Measurements from ENCODE around the gene ADSL. TPM values are rescaled to one million over a fixed set of nuclear protein-coding genes. Genes with fewer than 3 reads are reported as not detected.
A peak's percentile ranks its signal among the peaks of the same experiment; 100 is the strongest.

Gene ADSL
- total RNA-seq, 1 donor from 2014 or later, result 83.4 TPM

DNA sequence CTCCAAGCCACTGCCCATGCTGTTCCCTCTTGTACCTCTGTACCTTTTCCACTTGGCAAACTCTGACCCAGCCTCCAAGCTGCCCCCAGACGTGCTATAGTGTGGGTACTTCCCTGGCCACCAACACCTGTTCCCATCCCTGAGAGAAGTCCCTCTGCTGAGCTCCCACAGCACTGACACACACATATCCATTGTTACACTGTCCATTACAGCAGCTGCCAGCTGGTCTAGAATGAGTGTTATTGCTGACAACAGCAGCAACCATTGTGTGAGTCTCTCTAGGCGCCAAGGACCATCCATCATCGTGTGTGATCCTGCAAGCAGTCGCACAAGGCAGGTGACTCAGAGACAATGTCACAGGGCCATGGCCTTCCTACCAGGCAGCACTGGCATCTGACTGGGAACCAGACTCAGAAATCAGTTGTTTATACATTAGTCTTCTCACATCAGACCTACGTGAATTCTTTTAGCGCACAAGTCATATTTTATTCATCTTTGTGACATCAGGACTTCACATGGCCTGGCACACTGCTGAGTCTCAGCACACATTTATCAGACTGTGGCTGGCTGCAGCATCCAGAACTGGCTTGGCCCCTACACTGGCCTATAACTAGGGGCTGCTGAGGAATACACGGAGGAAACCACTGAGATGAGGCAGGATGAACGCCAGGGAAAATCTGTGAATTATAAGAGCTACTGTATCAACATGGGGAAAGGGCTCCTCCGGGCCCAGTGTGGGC, 80.5 kb downstream of the ADSL start:
- Histone ChIP-seq H3K4me1 (ENCODE audit: insufficient read depth, low read length) (peaks cover 9% of the 10 kb centered on the region), H3K36me3 (ENCODE audit: insufficient read depth, low read length) (peaks cover 42% of the 10 kb centered on the region), H4K20me1 (ENCODE audit: insufficient read depth, low read length) (peaks cover 89% of the 10 kb centered on the region), H3K79me2 (ENCODE audit: insufficient read depth, low read length) (peaks cover 55% of the 10 kb centered on the region), H3K4me3 (ENCODE audit: insufficient read depth, low read depth, low read length) (no peak overlapping the region), H3K9ac (ENCODE audit: low read length) (peak overlapping the region; percentile 58), H3K27me3 (ENCODE audit: insufficient read depth, low read length) (no peaks in the 10 kb centered on the region), H3K27ac (ENCODE audit: low read depth, low read length) (peak overlapping the region; percentile 63), H3K4me2 (ENCODE audit: low read length) (no peak overlapping the region), H2AFZ (ENCODE audit: low read depth, low read length) (no peak overlapping the region), H3K9me3 (ENCODE audit: insufficient read depth, low read depth, low read length) (no peaks in the 10 kb centered on the region)
- H3K4me1 Mint-ChIP-seq (ENCODE audit: low read depth, unreplicated experiment), result peaks cover 13% of the 10 kb centered on the region
- peak; percentile 84 for DNase-seq (ENCODE audit: low read depth)
- H3K27me3 Mint-ChIP-seq (ENCODE audit: low read depth, unreplicated experiment), result no peaks in the 10 kb centered on the region
- peak overlapping the region; percentile 34 for H3K27ac Mint-ChIP-seq (ENCODE audit: unreplicated experiment)
- peaks cover 48% of the 10 kb centered on the region for H3K36me3 Mint-ChIP-seq (ENCODE audit: low read depth, unreplicated experiment)
- no peak overlapping the region for H3K4me3 Mint-ChIP-seq (ENCODE audit: unreplicated experiment)
- peaks cover 2% of the 10 kb centered on the region for H3K9me3 Mint-ChIP-seq (ENCODE audit: unreplicated experiment)
- no peak for FAIRE-seq
- TF ChIP-seq EZH2 (IDR thresholded peaks at IDR 0.05; ENCODE audit: insufficient read depth, low read length), result no peak

GRCh38 chr22:40428796-40429195, 82.5 kb downstream of the ADSL start:
- no peak overlapping the region for H3K4me2 ChIP-seq (ENCODE audit: low read length)
- peaks cover 54% of the 10 kb centered on the region for H3K79me2 ChIP-seq (ENCODE audit: insufficient read depth, low read length)
- Mint-ChIP-seq H3K27me3 (ENCODE audit: low read depth, unreplicated experiment) (no peaks in the 10 kb centered on the region), H3K27ac (ENCODE audit: unreplicated experiment) (no peak overlapping the region), H3K4me3 (ENCODE audit: unreplicated experiment) (no peak overlapping the region), H3K4me1 (ENCODE audit: low read depth, unreplicated experiment) (peaks cover 5% of the 10 kb centered on the region), H3K9me3 (ENCODE audit: unreplicated experiment) (no peaks in the 10 kb centered on the region), H3K36me3 (ENCODE audit: low read depth, unreplicated experiment) (peaks cover 34% of the 10 kb centered on the region)
- H3K9me3 ChIP-seq (ENCODE audit: insufficient read depth, low read depth, low read length), result no peaks in the 10 kb centered on the region
- no peak for TF ChIP-seq EZH2 (IDR thresholded peaks at IDR 0.05; ENCODE audit: insufficient read depth, low read length)
- FAIRE-seq, result no peak
- no peak overlapping the region for H2AFZ ChIP-seq (ENCODE audit: low read depth, low read length)
- peaks cover 35% of the 10 kb centered on the region for H3K36me3 ChIP-seq (ENCODE audit: insufficient read depth, low read length)
- no peak overlapping the region for H3K9ac ChIP-seq (ENCODE audit: low read length)
- no peaks in the 10 kb centered on the region for H3K27me3 ChIP-seq (ENCODE audit: insufficient read depth, low read length)
- no peak overlapping the region for H3K27ac ChIP-seq (ENCODE audit: low read depth, low read length)
- no peak for DNase-seq (ENCODE audit: low read depth)
- no peak overlapping the region for H3K4me3 ChIP-seq (ENCODE audit: insufficient read depth, low read depth, low read length)
- peaks cover 9% of the 10 kb centered on the region for H3K4me1 ChIP-seq (ENCODE audit: insufficient read depth, low read length)
- H4K20me1 ChIP-seq (ENCODE audit: insufficient read depth, low read length), result peaks cover 84% of the 10 kb centered on the region

- no peak overlapping the region for H3K27ac ChIP-seq (ENCODE audit: low read depth, low read length)
- Mint-ChIP-seq H3K4me3 (ENCODE audit: unreplicated experiment) (no peak overlapping the region), H3K9me3 (ENCODE audit: unreplicated experiment) (no peaks in the 10 kb centered on the region), H3K27ac (ENCODE audit: unreplicated experiment) (no peak overlapping the region), H3K27me3 (ENCODE audit: low read depth, unreplicated experiment) (no peaks in the 10 kb centered on the region), H3K36me3 (ENCODE audit: low read depth, unreplicated experiment) (peaks cover 40% of the 10 kb centered on the region), H3K4me1 (ENCODE audit: low read depth, unreplicated experiment) (peaks cover 9% of the 10 kb centered on the region)
- peaks cover 9% of the 10 kb centered on the region for H3K4me1 ChIP-seq (ENCODE audit: insufficient read depth, low read length)
- TF ChIP-seq EZH2 (IDR thresholded peaks at IDR 0.05; ENCODE audit: insufficient read depth, low read length) (no peak), CTCF (IDR thresholded peaks at IDR 0.05; ENCODE audit: insufficient read depth, low read depth, low read length) (no peak)
- DNase-seq (ENCODE audit: low read depth), result no peak
- no peak for FAIRE-seq
- H4K20me1 ChIP-seq (ENCODE audit: insufficient read depth, low read length), result peaks cover 81% of the 10 kb centered on the region
- H2AFZ ChIP-seq (ENCODE audit: low read depth, low read length), result no peak overlapping the region
- no peaks in the 10 kb centered on the region for H3K27me3 ChIP-seq (ENCODE audit: insufficient read depth, low read length)
- H3K4me2 ChIP-seq (ENCODE audit: low read length), result no peak overlapping the region
- peaks cover 29% of the 10 kb centered on the region for H3K36me3 ChIP-seq (ENCODE audit: insufficient read depth, low read length)
- peaks cover 51% of the 10 kb centered on the region for H3K79me2 ChIP-seq (ENCODE audit: insufficient read depth, low read length)
- no peak overlapping the region for H3K9ac ChIP-seq (ENCODE audit: low read length)
- H3K4me3 ChIP-seq (ENCODE audit: insufficient read depth, low read depth, low read length), result no peak overlapping the region
- no peaks in the 10 kb centered on the region for H3K9me3 ChIP-seq (ENCODE audit: insufficient read depth, low read depth, low read length)
Measured at GRCh38 chr22:40429481-40429880, 83.2 kb downstream of the ADSL start.

Measured in astrocyte (in vitro differentiated cells and primary cell).